ENCODE measurements around the gene TENT5C. TPM values are rescaled to one million over a fixed set of nuclear protein-coding genes. Genes with fewer than 3 reads are reported as not detected.

Gene TENT5C
- total RNA-seq, 1 donor from 2014 or later, result 59.3 TPM

- ChIA-PET CTCF (no interaction called here), POLR2A (no interaction called here)
- ATAC-seq (ENCODE audit: low read depth) (no peak), DNase-seq (no peak)
- TF ChIP-seq, protein P1, sequence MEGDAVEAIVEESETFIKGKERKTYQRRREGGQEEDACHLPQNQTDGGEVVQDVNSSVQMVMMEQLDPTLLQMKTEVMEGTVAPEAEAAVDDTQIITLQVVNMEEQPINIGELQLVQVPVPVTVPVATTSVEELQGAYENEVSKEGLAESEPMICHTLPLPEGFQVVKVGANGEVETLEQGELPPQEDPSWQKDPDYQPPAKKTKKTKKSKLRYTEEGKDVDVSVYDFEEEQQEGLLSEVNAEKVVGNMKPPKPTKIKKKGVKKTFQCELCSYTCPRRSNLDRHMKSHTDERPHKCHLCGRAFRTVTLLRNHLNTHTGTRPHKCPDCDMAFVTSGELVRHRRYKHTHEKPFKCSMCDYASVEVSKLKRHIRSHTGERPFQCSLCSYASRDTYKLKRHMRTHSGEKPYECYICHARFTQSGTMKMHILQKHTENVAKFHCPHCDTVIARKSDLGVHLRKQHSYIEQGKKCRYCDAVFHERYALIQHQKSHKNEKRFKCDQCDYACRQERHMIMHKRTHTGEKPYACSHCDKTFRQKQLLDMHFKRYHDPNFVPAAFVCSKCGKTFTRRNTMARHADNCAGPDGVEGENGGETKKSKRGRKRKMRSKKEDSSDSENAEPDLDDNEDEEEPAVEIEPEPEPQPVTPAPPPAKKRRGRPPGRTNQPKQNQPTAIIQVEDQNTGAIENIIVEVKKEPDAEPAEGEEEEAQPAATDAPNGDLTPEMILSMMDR (IDR thresholded peaks at IDR 0.05), result no peak
- Mint-ChIP-seq H3K9me3 (peaks cover 4% of the 10 kb centered on the region), H3K27me3 (no peaks in the 10 kb centered on the region), H3K4me3 (no peak overlapping the region), H3K27ac (no peak overlapping the region), H3K4me1 (peaks cover 6% of the 10 kb centered on the region), H3K36me3 (ENCODE audit: low read depth) (no peaks in the 10 kb centered on the region)
- intact Hi-C loops (cut with micrococcal nuclease), result no loop called here
Measured at GRCh38 chr1:117559985-117560384, 45.9 kb upstream of the TENT5C start.

- TF ChIP-seq, protein P1 (IDR thresholded peaks at IDR 0.05), result no peak
- POLR2A ChIA-PET, result no interaction called here
- no peaks in the 10 kb centered on the region for H3K27me3 Mint-ChIP-seq
- H3K27ac Mint-ChIP-seq, result no peak overlapping the region
- peaks cover 4% of the 10 kb centered on the region for H3K9me3 Mint-ChIP-seq
- intact Hi-C loops (cut with micrococcal nuclease), result no loop called here
- no peak for ATAC-seq (ENCODE audit: low read depth)
- no peak overlapping the region for H3K4me3 Mint-ChIP-seq
- CTCF ChIA-PET, result no interaction called here
- DNase-seq, result no peak
- H3K36me3 Mint-ChIP-seq (ENCODE audit: low read depth), result no peaks in the 10 kb centered on the region
- peaks cover 6% of the 10 kb centered on the region for H3K4me1 Mint-ChIP-seq
Measured at GRCh38 chr1:117561071-117561470, 44.8 kb upstream of the TENT5C start.

- no peak for DNase-seq
- intact Hi-C loops (cut with micrococcal nuclease), result no loop called here
- ATAC-seq (ENCODE audit: low read depth), result no peak
- TF ChIP-seq, protein P1 (IDR thresholded peaks at IDR 0.05), result no peak
- no peaks in the 10 kb centered on the region for H3K27me3 Mint-ChIP-seq
- H3K27ac Mint-ChIP-seq, result no peak overlapping the region
- H3K36me3 Mint-ChIP-seq (ENCODE audit: low read depth), result no peaks in the 10 kb centered on the region
- peaks cover 6% of the 10 kb centered on the region for H3K4me1 Mint-ChIP-seq
- CTCF ChIA-PET, result no interaction called here
- peaks cover 4% of the 10 kb centered on the region for H3K9me3 Mint-ChIP-seq
- POLR2A ChIA-PET, result no interaction called here
- no peak overlapping the region for H3K4me3 Mint-ChIP-seq
Measured at GRCh38 chr1:117561551-117561950, 44.3 kb upstream of the TENT5C start.

GRCh38 chr1:117562581-117563491 is 43.0 kb upstream of the TENT5C start:
- Mint-ChIP-seq H3K27ac (no peak overlapping the region), H3K4me1 (peaks cover 4% of the 10 kb centered on the region), H3K4me3 (no peak overlapping the region), H3K36me3 (ENCODE audit: low read depth) (no peaks in the 10 kb centered on the region), H3K27me3 (no peaks in the 10 kb centered on the region), H3K9me3 (peaks cover 4% of the 10 kb centered on the region)
- TF ChIP-seq, protein P1 (IDR thresholded peaks at IDR 0.05), result no peak
- ATAC-seq (ENCODE audit: low read depth) (no peak), DNase-seq (no peak)
- ChIA-PET POLR2A (no interaction called here), CTCF (interaction anchor here (1.4 kb wide), 1 partner anchor 112 kb away, joined by 6 read pairs; no protein-coding TSS in a partner anchor)
- intact Hi-C loops (cut with micrococcal nuclease), result no loop called here

DNA sequence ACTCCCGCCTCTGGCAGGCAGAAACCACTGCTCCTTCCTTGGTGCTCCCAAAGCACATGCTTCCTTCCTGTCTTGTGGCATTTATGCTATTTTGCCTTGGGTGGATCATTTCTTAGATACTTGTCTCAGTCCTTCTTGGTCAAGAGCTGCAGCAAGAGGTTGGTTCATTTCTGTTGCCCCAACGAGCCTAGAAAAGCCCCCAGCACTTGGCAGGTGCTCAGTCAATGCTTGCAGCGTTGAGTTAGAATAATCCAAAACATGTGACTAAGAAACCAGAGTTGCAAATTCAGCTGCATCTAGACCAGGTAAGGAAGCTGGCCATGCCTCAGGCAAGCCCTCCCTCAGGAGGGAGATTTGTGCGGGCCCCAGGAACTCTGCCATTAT is 42.4 kb upstream of the TENT5C start:
- ChIA-PET CTCF (interaction anchor here (1.4 kb wide), 1 partner anchor 111 kb away, joined by 6 read pairs; no protein-coding TSS in a partner anchor), POLR2A (no interaction called here)
- ATAC-seq (ENCODE audit: low read depth) (no peak), DNase-seq (no peak)
- H3K36me3 Mint-ChIP-seq (ENCODE audit: low read depth), result no peaks in the 10 kb centered on the region
- intact Hi-C loops (cut with micrococcal nuclease), result no loop called here
- peaks cover 4% of the 10 kb centered on the region for H3K4me1 Mint-ChIP-seq
- H3K4me3 Mint-ChIP-seq, result no peak overlapping the region
- H3K27ac Mint-ChIP-seq, result no peak overlapping the region
- no peaks in the 10 kb centered on the region for H3K27me3 Mint-ChIP-seq
- TF ChIP-seq, protein P1 (IDR thresholded peaks at IDR 0.05), result no peak
- H3K9me3 Mint-ChIP-seq, result peaks cover 4% of the 10 kb centered on the region

Data from activated B cell treated with CpG ODN at 0.5 μM for 24 hours (primary cell).